Adipocyte (in vitro differentiated cells): ENCODE data around the gene DAPK3.
"Not testable (repeated sequence)": the region's sequence is repeated elsewhere in the genome, so short reads cannot be mapped to it uniquely, and the experiment has no call there.

Experiments
- DNase-seq: peaks from one replicate; pipeline ENCODE4 v3.0.0-alpha.2; 2015; ENCODE audit warnings: low read depth
- H3K27me3 ChIP-seq: replicated peaks from 2 replicates; pipeline ENCODE4 v1.7.0; 2013; ENCODE audit warnings: mild to moderate bottlenecking, low read length, moderate library complexity; ENCODE audit not compliant: control insufficient read depth, insufficient read depth
- H3K36me3 ChIP-seq: 2 replicates; pipeline ENCODE4 v1.7.0; 2013; ENCODE audit warnings: low read length, mild to moderate bottlenecking, moderate library complexity; ENCODE audit not compliant: control insufficient read depth, insufficient read depth, severe bottlenecking
- H3K4me1 ChIP-seq: 2 replicates; pipeline ENCODE4 v1.7.0; 2013; ENCODE audit warnings: mild to moderate bottlenecking, low read length, moderate library complexity; ENCODE audit not compliant: control insufficient read depth, insufficient read depth
- H3K4me3 ChIP-seq: 2 replicates; pipeline ENCODE4 v1.7.0; 2013; ENCODE audit warnings: mild to moderate bottlenecking, low read length, moderate library complexity
- H3K9ac ChIP-seq: 2 replicates; pipeline ENCODE4 v1.7.0; 2013; ENCODE audit warnings: mild to moderate bottlenecking, low read length, moderate library complexity
- H3K9me3 ChIP-seq: 2 replicates; pipeline ENCODE4 v1.7.0; 2013; ENCODE audit warnings: mild to moderate bottlenecking, low read length, moderate library complexity; ENCODE audit not compliant: control insufficient read depth

DAPK3 gene

GRCh38 chr19:4012975-4013634, 42.2 kb upstream of the DAPK3 start:
- peaks cover 27% of the 10 kb centered on the region for H3K36me3 ChIP-seq
- H3K27me3 ChIP-seq, result no peaks in the 10 kb centered on the region
- no peaks in the 10 kb centered on the region for H3K9me3 ChIP-seq
- peaks cover 21% of the 10 kb centered on the region for H3K4me1 ChIP-seq
- no peak for DNase-seq
- no peak overlapping the region for H3K9ac ChIP-seq
- H3K4me3 ChIP-seq, result no peak overlapping the region

GRCh38 chr19:4012092-4012974, 41.4 kb upstream of the DAPK3 start:
- Histone ChIP-seq H3K9me3 (no peaks in the 10 kb centered on the region), H3K36me3 (peaks cover 27% of the 10 kb centered on the region)
- DNase-seq, result no peak

GRCh38 chr19:4011430-4011829, 40.5 kb upstream of the DAPK3 start:
- H3K27me3 ChIP-seq, H3K4me3 ChIP-seq, H3K9ac ChIP-seq, DNase-seq, H3K9me3 ChIP-seq: not testable (repeated sequence)
- Histone ChIP-seq H3K36me3 (peaks cover 27% of the 10 kb centered on the region), H3K4me1 (peaks cover 25% of the 10 kb centered on the region)

More at GRCh38 chr19:4012092-4012974, 41.4 kb upstream of the DAPK3 start:
- H3K9ac ChIP-seq, result no peak overlapping the region
- no peak overlapping the region for H3K4me3 ChIP-seq
- H3K4me1 ChIP-seq, result peaks cover 21% of the 10 kb centered on the region
- no peaks in the 10 kb centered on the region for H3K27me3 ChIP-seq

- no peaks in the 10 kb centered on the region for H3K9me3 ChIP-seq
- H3K4me1 ChIP-seq, result peaks cover 26% of the 10 kb centered on the region
- H3K36me3 ChIP-seq, result peaks cover 27% of the 10 kb centered on the region
- no peak overlapping the region for H3K9ac ChIP-seq
- DNase-seq, result no peak
- no peaks in the 10 kb centered on the region for H3K27me3 ChIP-seq
- H3K4me3 ChIP-seq, result no peak overlapping the region
These were observed 39.9 kb upstream of the DAPK3 start for GRCh38 chr19:4010808-4011110.

GRCh38 chr19:4009990-4010807, 39.3 kb upstream of the DAPK3 start:
- Histone ChIP-seq H3K36me3 (peaks cover 27% of the 10 kb centered on the region), H3K4me3 (peak overlapping the region; percentile 10), H3K9me3 (no peaks in the 10 kb centered on the region), H3K9ac (peak overlapping the region; percentile 32), H3K4me1 (peaks cover 26% of the 10 kb centered on the region), H3K27me3 (no peaks in the 10 kb centered on the region)
- no peak for DNase-seq

- peak; percentile 65 for DNase-seq
- H3K27me3 ChIP-seq, result no peaks in the 10 kb centered on the region
- peaks cover 7% of the 10 kb centered on the region for H3K36me3 ChIP-seq
- H3K4me3 ChIP-seq, result peak overlapping the region; percentile 94
- H3K9ac ChIP-seq, result peak overlapping the region; percentile 90
- no peaks in the 10 kb centered on the region for H3K9me3 ChIP-seq
- H3K4me1 ChIP-seq, result peaks cover 26% of the 10 kb centered on the region
These were observed 37.1 kb upstream of the DAPK3 start for GRCh38 chr19:4007836-4008539.

- Histone ChIP-seq H3K4me1 (peaks cover 26% of the 10 kb centered on the region), H3K36me3 (peaks cover 4% of the 10 kb centered on the region), H3K27me3 (no peaks in the 10 kb centered on the region), H3K9me3 (no peaks in the 10 kb centered on the region), H3K9ac (peak within 1 kb of the TSS; percentile 90), H3K4me3 (peak within 1 kb of the TSS; percentile 94)
- DNase-seq, result peak; percentile 98
These were observed 36.3 kb upstream of the DAPK3 start, which contains the start of gene PIAS4 for GRCh38 chr19:4007021-4007835. PIAS4 (plus strand) TSS chr19:4007736; CDS start chr19:4007761, 25 bp downstream.

GRCh38 chr19:4005436-4005835, 34.5 kb upstream of the DAPK3 start:
- not testable (repeated sequence) for H3K4me3 ChIP-seq, H3K27me3 ChIP-seq, DNase-seq, H3K36me3 ChIP-seq, H3K9me3 ChIP-seq, H3K9ac ChIP-seq
- peaks cover 23% of the 10 kb centered on the region for H3K4me1 ChIP-seq

GRCh38 chr19:4000798-4001197, 29.9 kb upstream of the DAPK3 start:
- H3K36me3 ChIP-seq, H3K4me1 ChIP-seq, H3K9ac ChIP-seq, H3K4me3 ChIP-seq, H3K27me3 ChIP-seq, H3K9me3 ChIP-seq, DNase-seq: not testable (repeated sequence)

GRCh38 chr19:3998667-3999412, 27.9 kb upstream of the DAPK3 start:
- not testable (repeated sequence) for H3K9me3 ChIP-seq, H3K9ac ChIP-seq, DNase-seq

More at GRCh38 chr19:3998667-3999412, 27.9 kb upstream of the DAPK3 start:
- H3K4me1 ChIP-seq, H3K4me3 ChIP-seq, H3K36me3 ChIP-seq, H3K27me3 ChIP-seq: not testable (repeated sequence)
